ENCODE measurements around the gene CHL1. TPM values are rescaled to one million over a fixed set of nuclear protein-coding genes. Genes with fewer than 3 reads are reported as not detected.

The CHL1 gene
- total RNA-seq, 2 donors from 2014 or later = 3.0 to 10.6 TPM

DNA sequence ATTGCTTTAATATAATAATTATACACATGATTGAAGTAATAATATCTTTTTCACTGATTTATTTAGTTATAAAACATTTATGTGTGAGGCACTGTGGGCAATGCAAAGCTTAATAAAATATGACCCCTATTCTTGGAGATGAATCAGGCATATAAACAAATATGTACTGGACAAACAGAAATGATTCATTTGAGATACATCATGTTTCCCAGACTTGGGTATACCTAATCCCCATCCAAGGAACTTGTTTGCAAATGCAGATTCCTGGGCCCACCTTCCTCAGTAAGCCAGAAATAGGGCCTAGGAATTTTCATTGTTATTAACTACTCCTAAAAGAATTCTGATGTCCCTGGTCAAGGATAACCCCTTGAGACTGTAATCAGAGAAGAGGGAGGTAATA is 184.2 kb downstream of the CHL1 start:
- DNase-seq (no peak), ATAC-seq (no peak)
- TF ChIP-seq CTCF (IDR thresholded peaks at IDR 0.05) = no peak
- TF ChIP-seq POLR2A (IDR thresholded peaks at IDR 0.05) = no peak
- intact Hi-C loops (cut with DNase I) = no loop called here
- no peak overlapping the region for H3K4me3 ChIP-seq
- H3K27ac ChIP-seq = no peak overlapping the region
- no peaks in the 10 kb centered on the region for H3K9me3 ChIP-seq
- H3K4me1 ChIP-seq = no peaks in the 10 kb centered on the region
- H3K36me3 ChIP-seq (replicated peaks in 1 of 2; ENCODE audit: insufficient read depth in 1 of 2, low read depth in 2 of 2) = no peaks in the 10 kb centered on the region
- H3K27me3 ChIP-seq = no peaks in the 10 kb centered on the region

- no peaks in the 10 kb centered on the region for H3K36me3 ChIP-seq (replicated peaks in 1 of 2; ENCODE audit: insufficient read depth in 1 of 2, low read depth in 2 of 2)
- intact Hi-C loops (cut with DNase I) = no loop called here
- H3K4me3 ChIP-seq = no peak overlapping the region
- H3K27ac ChIP-seq = no peak overlapping the region
- no peak for ATAC-seq
- TF ChIP-seq CTCF (IDR thresholded peaks at IDR 0.05) (no peak), POLR2A (IDR thresholded peaks at IDR 0.05) (no peak)
- H3K4me1 ChIP-seq = no peaks in the 10 kb centered on the region
- no peaks in the 10 kb centered on the region for H3K27me3 ChIP-seq
- no peaks in the 10 kb centered on the region for H3K9me3 ChIP-seq
- no peak for DNase-seq
Observed at GRCh38 chr3:385151-385550, 188.6 kb downstream of the CHL1 start.

GRCh38 chr3:394775-395174 is 198.2 kb downstream of the CHL1 start:
- Histone ChIP-seq H3K36me3 (replicated peaks in 1 of 2; ENCODE audit: insufficient read depth in 1 of 2, low read depth in 2 of 2) (no peaks in the 10 kb centered on the region), H3K4me3 (no peak overlapping the region), H3K9me3 (no peaks in the 10 kb centered on the region), H3K27me3 (no peaks in the 10 kb centered on the region), H3K4me1 (no peaks in the 10 kb centered on the region), H3K27ac (no peak overlapping the region)
- DNase-seq (no peak), ATAC-seq (no peak)
- intact Hi-C loops (cut with DNase I) = no loop called here
- 43 to 53% methylated on average over 4 of the region's 4 CpGs for WGBS, 2 donors
- TF ChIP-seq CTCF (IDR thresholded peaks at IDR 0.05) (no peak), POLR2A (IDR thresholded peaks at IDR 0.05) (no peak)

- intact Hi-C loops (cut with DNase I) = no loop called here
- ATAC-seq (no peak), DNase-seq (no peak)
- Histone ChIP-seq H3K36me3 (replicated peaks in 1 of 2; ENCODE audit: insufficient read depth in 1 of 2, low read depth in 2 of 2) (no peaks in the 10 kb centered on the region), H3K4me3 (no peak overlapping the region), H3K9me3 (no peaks in the 10 kb centered on the region), H3K4me1 (no peaks in the 10 kb centered on the region), H3K27ac (no peak overlapping the region), H3K27me3 (no peaks in the 10 kb centered on the region)
- TF ChIP-seq POLR2A (IDR thresholded peaks at IDR 0.05) = no peak
- no peak for TF ChIP-seq CTCF (IDR thresholded peaks at IDR 0.05)
- 62 to 64% methylated on average over 3 of the region's 3 CpGs for WGBS, 2 donors
Observed at GRCh38 chr3:396293-396692, 199.7 kb downstream of the CHL1 start.

GRCh38 chr3:399647-400046 is 203.1 kb downstream of the CHL1 start:
- ATAC-seq (no peak), DNase-seq (no peak)
- H3K9me3 ChIP-seq = peaks cover 0 to 4% (median 0%) of the 10 kb centered on the region in 3 donors
- no peak overlapping the region for H3K4me3 ChIP-seq
- no peaks in the 10 kb centered on the region for H3K4me1 ChIP-seq
- WGBS, 2 donors = 65 to 76% methylated on average over 6 of the region's 6 CpGs
- H3K36me3 ChIP-seq (replicated peaks in 1 of 2; ENCODE audit: insufficient read depth in 1 of 2, low read depth in 2 of 2) = no peaks in the 10 kb centered on the region
- no peak for TF ChIP-seq POLR2A (IDR thresholded peaks at IDR 0.05)
- no peak for TF ChIP-seq CTCF (IDR thresholded peaks at IDR 0.05)
- no peak overlapping the region for H3K27ac ChIP-seq
- intact Hi-C loops (cut with DNase I) = no loop called here
- H3K27me3 ChIP-seq = no peaks in the 10 kb centered on the region

All from body of pancreas (tissue), 4 donors.